CD14-positive monocyte (primary cell): Measurements from ENCODE around the gene ARID1B. TPM values are rescaled to one million over a fixed set of nuclear protein-coding genes. Genes with fewer than 3 reads are reported as not detected.

ENCODE experiments used
- DNase-seq, 3 donors: peaks; one replicate each; pipeline ENCODE4 v3.0.0-alpha.2; 2011 to 2022
- H2AFZ ChIP-seq: 2 replicates; pipeline ENCODE4 v1.6.0; 2012; ENCODE audit warnings: mild to moderate bottlenecking, low read depth, low read length, inconsistent platforms; ENCODE audit not compliant: insufficient read depth, poor library complexity, severe bottlenecking
- H3K27ac ChIP-seq, 2 donors: 1 replicate in 1 of 2; 2 replicates in 1 of 2; pipeline ENCODE4 v1.5.1; 2012 to 2013; ENCODE audit warnings: low read length in 2 of 2, control low read depth in 1 of 2, inconsistent platforms in 1 of 2, low read depth in 1 of 2, mild to moderate bottlenecking in 1 of 2
- H3K27me3 ChIP-seq, 2 donors: one replicate each; pipeline versions ENCODE4 v1.6.0 to v1.6.1; 2011 to 2013; ENCODE audit warnings: low read length in 2 of 2; ENCODE audit not compliant: control insufficient read depth in 2 of 2, insufficient read depth in 2 of 2
- H3K36me3 ChIP-seq, 2 donors: replicated peaks in 1 of 2; 1 replicate in 1 of 2; 2 replicates in 1 of 2; pipeline versions ENCODE4 v1.5.1 to v1.6.1; 2012 to 2013; ENCODE audit warnings: low read length in 2 of 2, control low read depth in 1 of 2, inconsistent platforms in 1 of 2, mild to moderate bottlenecking in 1 of 2; ENCODE audit not compliant: insufficient read depth in 2 of 2, control insufficient read depth in 1 of 2
- H3K4me1 ChIP-seq, 2 donors: 1 replicate in 1 of 2; 2 replicates in 1 of 2; pipeline versions ENCODE4 v1.5.1 to v1.6.1; 2012 to 2013; ENCODE audit warnings: low read length in 2 of 2, control low read depth in 1 of 2, inconsistent platforms in 1 of 2, mild to moderate bottlenecking in 1 of 2, moderate library complexity in 1 of 2; ENCODE audit not compliant: insufficient read depth in 2 of 2, control insufficient read depth in 1 of 2
- H3K4me2 ChIP-seq: replicated peaks from 2 replicates; pipeline ENCODE3; 2012; ENCODE audit warnings: low read length, moderate library complexity, mild to moderate bottlenecking; ENCODE audit not compliant: poor library complexity, severe bottlenecking; ENCODE audit errors: extremely low read depth
- H3K4me3 ChIP-seq, 3 experiments: fragments of 200-600 bp in 1 of 3; sonication (generic) in 1 of 3; replicated peaks in 1 of 3; 1 replicate in 2 of 3; 2 replicates in 1 of 3; pipeline ENCODE4 v1.5.1; 2011 to 2013; ENCODE audit warnings: low read length in 3 of 3, mild to moderate bottlenecking in 3 of 3, control low read depth in 2 of 3, low read depth in 2 of 3, inconsistent platforms in 1 of 3, moderate library complexity in 1 of 3
- H3K79me2 ChIP-seq: 2 replicates; pipeline ENCODE4 v1.6.0; 2012; ENCODE audit warnings: mild to moderate bottlenecking, control low read depth, inconsistent platforms, low read length, moderate library complexity; ENCODE audit not compliant: insufficient read depth
- H3K9ac ChIP-seq: 2 replicates; pipeline ENCODE4 v1.6.0; 2017; ENCODE audit warnings: low read length, mild to moderate bottlenecking; ENCODE audit not compliant: insufficient read depth, poor library complexity, severe bottlenecking
- H3K9me3 ChIP-seq, 2 donors: replicated peaks in 1 of 2; 1 replicate in 1 of 2; 2 replicates in 1 of 2; pipeline versions ENCODE4 v1.5.1 to v1.6.1; 2012 to 2013; ENCODE audit warnings: low read length in 2 of 2, control low read depth in 1 of 2; ENCODE audit not compliant: control insufficient read depth in 1 of 2, insufficient read depth in 1 of 2
- H4K20me1 ChIP-seq: 2 replicates; pipeline ENCODE4 v1.6.0; 2012; ENCODE audit warnings: mild to moderate bottlenecking, low read length, control low read depth, moderate library complexity; ENCODE audit not compliant: insufficient read depth
- H3K27ac Mint-ChIP-seq, 7 donors: one replicate each; pipeline ENCODE4 v1.8.0; 2020; ENCODE audit warnings: mild to moderate bottlenecking in 7 of 7, mixed read lengths in 7 of 7, moderate library complexity in 6 of 7, inconsistent platforms in 2 of 7
- H3K27me3 Mint-ChIP-seq, 3 donors: one replicate each; pipeline ENCODE4 v1.8.0; 2021 to 2022; ENCODE audit warnings: low read depth in 3 of 3, mild to moderate bottlenecking in 3 of 3, mixed read lengths in 3 of 3, moderate library complexity in 3 of 3, inconsistent platforms in 1 of 3
- H3K36me3 Mint-ChIP-seq, 2 donors: one replicate each; pipeline ENCODE4 v1.8.0; 2020; ENCODE audit warnings: mixed read lengths in 2 of 2, inconsistent platforms in 1 of 2, mild to moderate bottlenecking in 1 of 2
- H3K4me1 Mint-ChIP-seq: one replicate; pipeline ENCODE4 v1.8.0; 2020; ENCODE audit warnings: mild to moderate bottlenecking, mixed read lengths
- H3K4me3 Mint-ChIP-seq, 2 donors: one replicate each; pipeline ENCODE4 v1.8.0; 2020; ENCODE audit warnings: mild to moderate bottlenecking in 2 of 2, mixed read lengths in 2 of 2, moderate library complexity in 1 of 2
- H3K9me3 Mint-ChIP-seq, 7 donors: one replicate each; pipeline ENCODE4 v1.8.0; 2020 to 2022; ENCODE audit warnings: mixed read lengths in 7 of 7, mild to moderate bottlenecking in 6 of 7, moderate library complexity in 6 of 7, inconsistent platforms in 2 of 7
- WGBS: methylation state at CpG from one replicate; pipeline ENCODE4 v1.1.5; 2013; ENCODE audit warnings: missing lambda C conversion rate; ENCODE audit not compliant: insufficient coverage; 5-methylcytosine and 5-hydroxymethylcytosine counted together
- intact Hi-C, 2 donors: fragments of 100-400 bp; cut with micrococcal nuclease; formaldehyde crosslinking; loops; one replicate each; pipeline versions ENCODE4 v1.15.0 to v1.15.1; 2023
- polyA plus RNA-seq, 3 donors: library from polyadenylated mRNA; depleted of rRNA in 1 of 3; unstranded in 2 of 3; stranded (reverse) in 1 of 3; fragments of 300-500 nt in 2 of 3; fragments of >200 nt in 1 of 3; fragmentation: Illumina TruSeq in 2 of 3; gene quantifications; 1 replicate in 2 of 3; 2 replicates in 1 of 3; pipeline ENCODE4 v1.2.3, GENCODE V29; 2012 to 2021
- TF ChIP-seq, protein P1 (sequence below): fragments of 200-600 bp; IDR thresholded peaks from one replicate; pipeline ENCODE4 v1.8.0; 2022; ENCODE audit warnings: antibody characterized with exemption, mild to moderate bottlenecking

The ARID1B gene
- polyA plus RNA-seq, 3 donors = 3.2 to 22.1 (median 3.8) TPM

DNA sequence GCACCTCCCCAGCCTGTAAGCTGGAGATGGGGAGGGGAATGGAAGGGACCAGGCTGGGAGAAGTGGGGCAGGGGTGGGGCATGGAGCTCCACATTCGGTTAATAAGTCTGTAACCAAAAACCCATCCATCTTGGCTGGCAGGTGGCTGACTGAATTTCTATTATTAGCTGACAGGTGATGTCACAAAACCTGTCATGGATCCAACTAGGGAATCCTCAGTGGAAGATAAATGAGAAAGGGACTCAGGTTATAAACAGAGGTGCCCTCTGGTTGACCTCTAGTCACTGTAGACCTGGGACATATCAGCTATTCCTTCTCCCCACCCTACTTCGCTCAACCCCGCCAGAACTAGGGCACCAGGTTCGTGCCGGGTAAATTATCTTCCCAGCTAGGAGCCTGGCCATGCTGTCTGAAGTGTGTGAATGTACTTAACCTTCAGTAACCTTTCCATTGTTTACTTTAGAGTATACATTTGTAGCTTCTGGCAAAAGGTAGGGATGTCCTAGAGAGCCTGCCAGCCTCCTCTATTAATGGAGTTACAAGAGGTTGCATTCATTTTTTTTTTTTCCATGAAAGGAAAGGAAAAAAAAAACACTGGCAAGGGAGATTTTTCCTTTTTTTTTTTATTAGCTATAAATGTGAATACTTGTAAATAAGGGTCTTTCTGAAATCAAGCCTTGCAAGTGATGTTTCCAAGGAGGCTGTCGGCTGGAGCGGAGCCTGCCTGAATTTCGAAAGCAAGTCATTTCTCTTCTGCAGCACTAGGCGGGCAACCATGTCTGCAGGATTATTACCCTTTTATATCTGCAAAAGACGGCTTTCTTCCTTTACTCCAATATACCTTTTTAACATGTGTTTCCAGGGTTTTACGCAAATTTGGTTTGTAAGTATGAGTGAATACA is 410.3 kb downstream of the ARID1B start:
- intact Hi-C loops = no loop called here
- Mint-ChIP-seq H3K9me3 (peaks cover 0 to 2% (median 0%) of the 10 kb centered on the region in 7 donors), H3K4me1 (no peaks in the 10 kb centered on the region), H3K36me3 (peaks cover 81 to 89% of the 10 kb centered on the region in 2 donors), H3K27me3 (no peaks in the 10 kb centered on the region), H3K27ac (peak overlapping the region in 3 of 7 donors; percentile 19 to 77 (median 58)), H3K4me3 (no peak overlapping the region)
- Histone ChIP-seq H2AFZ (no peak overlapping the region), H3K4me1 (no peaks in the 10 kb centered on the region), H3K9me3 (no peaks in the 10 kb centered on the region), H3K4me3 (no peak overlapping the region), H3K79me2 (no peaks in the 10 kb centered on the region), H3K27me3 (no peaks in the 10 kb centered on the region), H3K9ac (no peak overlapping the region), H3K4me2 (no peak overlapping the region), H4K20me1 (no peaks in the 10 kb centered on the region), H3K27ac (no peak overlapping the region), H3K36me3 (peaks cover 86 to 100% of the 10 kb centered on the region in 2 donors)
- no CpG with 5 or more reads among the region's 11 CpGs for WGBS
- TF ChIP-seq, protein P1, sequence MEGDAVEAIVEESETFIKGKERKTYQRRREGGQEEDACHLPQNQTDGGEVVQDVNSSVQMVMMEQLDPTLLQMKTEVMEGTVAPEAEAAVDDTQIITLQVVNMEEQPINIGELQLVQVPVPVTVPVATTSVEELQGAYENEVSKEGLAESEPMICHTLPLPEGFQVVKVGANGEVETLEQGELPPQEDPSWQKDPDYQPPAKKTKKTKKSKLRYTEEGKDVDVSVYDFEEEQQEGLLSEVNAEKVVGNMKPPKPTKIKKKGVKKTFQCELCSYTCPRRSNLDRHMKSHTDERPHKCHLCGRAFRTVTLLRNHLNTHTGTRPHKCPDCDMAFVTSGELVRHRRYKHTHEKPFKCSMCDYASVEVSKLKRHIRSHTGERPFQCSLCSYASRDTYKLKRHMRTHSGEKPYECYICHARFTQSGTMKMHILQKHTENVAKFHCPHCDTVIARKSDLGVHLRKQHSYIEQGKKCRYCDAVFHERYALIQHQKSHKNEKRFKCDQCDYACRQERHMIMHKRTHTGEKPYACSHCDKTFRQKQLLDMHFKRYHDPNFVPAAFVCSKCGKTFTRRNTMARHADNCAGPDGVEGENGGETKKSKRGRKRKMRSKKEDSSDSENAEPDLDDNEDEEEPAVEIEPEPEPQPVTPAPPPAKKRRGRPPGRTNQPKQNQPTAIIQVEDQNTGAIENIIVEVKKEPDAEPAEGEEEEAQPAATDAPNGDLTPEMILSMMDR = no peak
- no peak for DNase-seq

DNA sequence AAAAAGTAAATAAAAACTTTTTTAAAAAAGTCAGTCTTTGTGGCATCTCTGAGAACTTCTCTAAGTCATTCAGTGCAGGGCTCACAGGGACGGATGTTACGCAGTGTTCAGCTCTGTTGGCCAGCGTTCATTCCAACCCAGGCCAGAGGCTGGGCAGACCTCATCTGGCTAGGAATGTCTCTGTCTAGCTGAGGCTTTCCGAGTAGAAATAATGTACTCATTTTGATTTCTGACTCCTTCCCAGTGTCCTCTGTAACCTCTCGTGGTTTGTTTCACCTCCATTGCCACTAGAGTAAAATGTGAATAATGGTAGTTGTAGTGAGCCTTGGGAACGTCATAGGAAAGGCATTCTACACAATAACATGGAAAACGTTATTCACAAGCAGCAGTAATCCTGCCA is 411.0 kb downstream of the ARID1B start:
- no peak for DNase-seq
- H3K79me2 ChIP-seq = no peaks in the 10 kb centered on the region
- Mint-ChIP-seq H3K27ac (no peak overlapping the region), H3K36me3 (peaks cover 78 to 86% of the 10 kb centered on the region in 2 donors), H3K4me1 (no peaks in the 10 kb centered on the region), H3K27me3 (no peaks in the 10 kb centered on the region), H3K4me3 (no peak overlapping the region), H3K9me3 (peaks cover 0 to 2% (median 0%) of the 10 kb centered on the region in 7 donors)
- no peak overlapping the region for H2AFZ ChIP-seq
- no peaks in the 10 kb centered on the region for H3K4me1 ChIP-seq
- TF ChIP-seq, protein P1 = no peak
- H3K9ac ChIP-seq = no peak overlapping the region
- no peak overlapping the region for H3K27ac ChIP-seq
- H3K36me3 ChIP-seq = peaks cover 86 to 98% of the 10 kb centered on the region in 2 donors
- no peak overlapping the region for H3K4me2 ChIP-seq
- intact Hi-C loops = no loop called here
- 100% methylated on average over 3 of the region's 7 CpGs for WGBS
- no peaks in the 10 kb centered on the region for H3K9me3 ChIP-seq
- H3K27me3 ChIP-seq = no peaks in the 10 kb centered on the region
- H4K20me1 ChIP-seq = no peaks in the 10 kb centered on the region
- no peak overlapping the region for H3K4me3 ChIP-seq
